HG03095 (cell line): Measurements from ENCODE around the gene FUT9.

Source experiments
- ATAC-seq: cut with Tn5 transposase; IDR thresholded peaks from one replicate; pipeline ENCODE4 v1.9.1; 2021; ENCODE audit warnings: moderate library complexity; ENCODE audit not compliant: unreplicated experiment

The FUT9 gene

GRCh38 chr6:96015518-96016333, at the start of gene FUT9:
TSS of gene FUT9 (plus strand) at chr6:96015974. CDS start at chr6:96203156, 187,182 bp downstream.
- ATAC-seq = no peak

GRCh38 chr6:95967594-95967993, 48.2 kb upstream of the FUT9 start:
- no peak for ATAC-seq

- ATAC-seq = no peak
Measured at GRCh38 chr6:95973976-95974375, 41.8 kb upstream of the FUT9 start.

GRCh38 chr6:95978230-95978629, 37.5 kb upstream of the FUT9 start:
- ATAC-seq = no peak

- ATAC-seq = no peak
Measured at GRCh38 chr6:95991906-95992305, 23.9 kb upstream of the FUT9 start.

- no peak for ATAC-seq
Measured at GRCh38 chr6:95994151-95994550, 21.6 kb upstream of the FUT9 start.

GRCh38 chr6:95998133-95998532, 17.6 kb upstream of the FUT9 start:
- ATAC-seq = no peak

- no peak for ATAC-seq
Measured at GRCh38 chr6:96001891-96002575, 13.7 kb upstream of the FUT9 start.

GRCh38 chr6:96002576-96002910, 13.2 kb upstream of the FUT9 start:
- no peak for ATAC-seq

GRCh38 chr6:96002912-96003311, 12.9 kb upstream of the FUT9 start:
- no peak for ATAC-seq

- ATAC-seq = no peak
Measured at GRCh38 chr6:96007663-96008062, 8.1 kb upstream of the FUT9 start.

- no peak for ATAC-seq
Measured at GRCh38 chr6:96013531-96013930, 2.2 kb upstream of the FUT9 start.

- ATAC-seq = no peak
Measured at GRCh38 chr6:96014846-96015517, 792 bp upstream of the FUT9 start.

GRCh38 chr6:96016334-96017069, 728 bp downstream of the FUT9 start:
- ATAC-seq = no peak

GRCh38 chr6:96017070-96017359, 1.2 kb downstream of the FUT9 start:
- no peak for ATAC-seq

GRCh38 chr6:96022225-96022624, 6.5 kb downstream of the FUT9 start:
- ATAC-seq = no peak

GRCh38 chr6:96032661-96033060, 16.9 kb downstream of the FUT9 start:
- ATAC-seq = no peak

GRCh38 chr6:96051555-96051954, 35.8 kb downstream of the FUT9 start:
- no peak for ATAC-seq

GRCh38 chr6:96058082-96058481, 42.3 kb downstream of the FUT9 start:
- ATAC-seq = no peak

GRCh38 chr6:96059586-96059985, 43.8 kb downstream of the FUT9 start:
- ATAC-seq = no peak

GRCh38 chr6:96060249-96060648, 44.5 kb downstream of the FUT9 start:
- ATAC-seq = no peak

- no peak for ATAC-seq
Measured at GRCh38 chr6:96065213-96065612, 49.4 kb downstream of the FUT9 start.
